Measurements from ENCODE around the gene BPIFB6.

- TF ChIP-seq ZNF121 (tag by site-specific recombination; IDR thresholded peaks at IDR 0.05): no peak
- TF ChIP-seq ZNF777 (tag by site-specific recombination; IDR thresholded peaks at IDR 0.05; ENCODE audit: borderline replicate concordance): no peak
- TF ChIP-seq ZBTB17 (tag by site-specific recombination; IDR thresholded peaks at IDR 0.05): no peak
- TF ChIP-seq ZNF513 (tag by site-specific recombination; IDR thresholded peaks at IDR 0.05): no peak
- TF ChIP-seq ZNF23 (tag by site-specific recombination; IDR thresholded peaks at IDR 0.05; ENCODE audit: borderline replicate concordance): no peak
- no peak for TF ChIP-seq SP3 (tag by site-specific recombination; IDR thresholded peaks at IDR 0.05)
- TF ChIP-seq ZNF639 (tag by site-specific recombination; IDR thresholded peaks at IDR 0.05): no peak
- no peak for TF ChIP-seq ZNF354C (tag by site-specific recombination; IDR thresholded peaks at IDR 0.05; ENCODE audit: borderline replicate concordance, low read depth)
- no peak for TF ChIP-seq ZEB2 (tag by site-specific recombination; IDR thresholded peaks at IDR 0.05)
- TF ChIP-seq REPIN1 (tag by site-specific recombination; IDR thresholded peaks at IDR 0.05; ENCODE audit: low read depth): no peak
- TF ChIP-seq CTCF (tag by site-specific recombination; IDR thresholded peaks at IDR 0.05): no peak
- TF ChIP-seq ZNF530 (tag by site-specific recombination; IDR thresholded peaks at IDR 0.05; ENCODE audit: low read depth): no peak
Observed at GRCh38 chr20:33019465-33020277, 11.8 kb upstream of the BPIFB6 start.
